Peyer's patch (tissue), 4 donors: ENCODE measurements around the gene UBR3.

Experiments used
- POLR2A ChIP-seq, 2 donors: fragments of 450-650 bp; IDR thresholded peaks; one replicate each; pipeline ENCODE4 v1.5.1; 2017; ENCODE audit warnings: antibody characterized with exemption in 2 of 2, mild to moderate bottlenecking in 2 of 2, moderate library complexity in 2 of 2
- TF ChIP-seq, protein P1 (sequence below), 6 experiments: fragments of 450-650 bp in 4 of 6; fragments of 200-600 bp in 2 of 6; sonication (generic) in 1 of 6; IDR thresholded peaks; one replicate each; pipeline ENCODE4 v1.5.1; 2017 to 2019; ENCODE audit warnings: antibody characterized with exemption in 6 of 6, mild to moderate bottlenecking in 3 of 6, moderate library complexity in 1 of 6

DNA sequence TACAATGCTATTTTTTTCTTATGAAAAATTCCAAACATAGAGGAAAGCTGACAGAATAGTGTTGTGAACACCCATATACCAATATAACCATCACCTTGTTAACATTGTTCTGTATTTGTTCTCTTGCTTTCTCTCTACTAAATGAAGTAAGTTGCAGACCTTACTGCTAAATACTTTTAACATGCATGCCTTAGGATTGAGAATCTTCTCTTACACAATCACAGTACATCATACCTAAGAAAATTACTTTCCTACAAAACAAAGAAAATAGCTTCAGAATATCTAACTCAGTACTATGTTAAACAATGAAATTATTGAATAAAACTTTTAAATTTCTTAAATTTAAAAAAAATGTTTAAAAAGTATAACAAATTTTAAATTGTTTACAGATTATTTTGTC lies 136.5 kb downstream of the UBR3 start:
- TF ChIP-seq, protein P1, sequence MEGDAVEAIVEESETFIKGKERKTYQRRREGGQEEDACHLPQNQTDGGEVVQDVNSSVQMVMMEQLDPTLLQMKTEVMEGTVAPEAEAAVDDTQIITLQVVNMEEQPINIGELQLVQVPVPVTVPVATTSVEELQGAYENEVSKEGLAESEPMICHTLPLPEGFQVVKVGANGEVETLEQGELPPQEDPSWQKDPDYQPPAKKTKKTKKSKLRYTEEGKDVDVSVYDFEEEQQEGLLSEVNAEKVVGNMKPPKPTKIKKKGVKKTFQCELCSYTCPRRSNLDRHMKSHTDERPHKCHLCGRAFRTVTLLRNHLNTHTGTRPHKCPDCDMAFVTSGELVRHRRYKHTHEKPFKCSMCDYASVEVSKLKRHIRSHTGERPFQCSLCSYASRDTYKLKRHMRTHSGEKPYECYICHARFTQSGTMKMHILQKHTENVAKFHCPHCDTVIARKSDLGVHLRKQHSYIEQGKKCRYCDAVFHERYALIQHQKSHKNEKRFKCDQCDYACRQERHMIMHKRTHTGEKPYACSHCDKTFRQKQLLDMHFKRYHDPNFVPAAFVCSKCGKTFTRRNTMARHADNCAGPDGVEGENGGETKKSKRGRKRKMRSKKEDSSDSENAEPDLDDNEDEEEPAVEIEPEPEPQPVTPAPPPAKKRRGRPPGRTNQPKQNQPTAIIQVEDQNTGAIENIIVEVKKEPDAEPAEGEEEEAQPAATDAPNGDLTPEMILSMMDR (IDR thresholded peaks at IDR 0.05), result no peak
- TF ChIP-seq POLR2A (IDR thresholded peaks at IDR 0.05), result no peak
